GM21390 (cell line): ENCODE results near the gene SCN4A.
"Not testable (repeated sequence)": the region's sequence is repeated elsewhere in the genome, so short reads cannot be mapped to it uniquely, and the experiment has no call there.

ENCODE experiments used
- ATAC-seq: cut with Tn5 transposase; IDR thresholded peaks from one replicate; pipeline ENCODE4 v1.9.1; 2021; ENCODE audit not compliant: unreplicated experiment

Gene SCN4A

DNA sequence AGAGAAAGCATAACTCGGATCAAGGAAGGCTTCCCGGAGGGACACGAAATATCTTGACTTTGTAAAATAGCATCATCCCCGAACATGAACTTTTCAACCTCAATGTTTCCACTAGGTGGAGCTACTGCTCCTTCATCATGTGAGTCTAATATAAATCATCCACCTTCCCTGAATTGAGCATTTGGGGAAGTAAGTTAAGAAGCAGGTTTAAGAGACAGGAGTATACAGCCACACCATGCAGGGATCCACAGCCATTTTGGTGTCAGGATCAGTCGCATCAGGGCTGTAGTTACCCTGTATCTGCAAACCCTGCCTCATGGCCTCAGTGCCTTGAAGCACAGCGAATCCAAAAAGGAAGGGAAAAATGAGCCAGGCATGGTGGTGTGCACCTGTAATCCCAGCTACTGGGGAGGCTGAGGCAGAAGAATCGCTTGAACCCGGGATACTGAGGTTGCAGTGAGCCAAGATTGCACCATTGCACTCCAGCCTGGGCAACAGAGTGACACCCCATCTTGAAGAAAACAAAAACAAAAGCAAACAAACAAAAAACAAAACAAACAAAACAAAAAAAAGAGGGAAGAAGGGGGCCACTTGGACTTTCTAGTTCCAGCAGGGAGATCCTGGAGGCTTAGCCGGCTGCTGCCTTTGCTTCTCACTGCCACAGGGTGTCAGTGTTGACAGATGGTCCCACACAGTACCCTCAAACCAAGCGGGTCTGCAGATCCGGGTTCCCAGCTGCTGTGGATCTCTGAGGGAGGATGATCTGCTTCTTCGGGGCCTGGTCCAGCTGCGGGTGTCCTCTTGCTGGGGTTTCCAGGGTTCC, 83.5 kb downstream of the SCN4A start:
- not testable (repeated sequence) for ATAC-seq
